Prostate gland (tissue), 2 donors: ENCODE results near the gene ITPRIP. TPM values are rescaled to one million over a fixed set of nuclear protein-coding genes. Genes with fewer than 3 reads are reported as not detected.
A peak's percentile ranks its signal among the peaks of the same experiment; 100 is the strongest.

Source experiments
- DNase-seq: peaks from one replicate; pipeline ENCODE4 v3.0.0-alpha.2; 2019; ENCODE audit warnings: low spot score
- H3K27ac ChIP-seq, 2 donors: fragments of 200-600 bp; sonication (generic); 2 replicates each; pipeline ENCODE4 v1.5.1; 2017 to 2019
- H3K27me3 ChIP-seq: fragments of 200-600 bp; sonication (generic); replicated peaks from 2 replicates; pipeline ENCODE4 v1.5.1; 2019; ENCODE audit not compliant: insufficient read depth
- H3K36me3 ChIP-seq, 2 donors: fragments of 200-600 bp; sonication (generic); 1 replicate in 1 of 2; 2 replicates in 1 of 2; pipeline versions ENCODE4 v1.5.1 to v1.8.1; 2017 to 2019
- H3K4me1 ChIP-seq: fragments of 200-600 bp; sonication (generic); replicated peaks from 2 replicates; pipeline ENCODE4 v1.5.1; 2019
- H3K4me3 ChIP-seq, 2 donors: fragments of 200-600 bp; sonication (generic); 2 replicates each; pipeline ENCODE4 v1.5.1; 2017 to 2019
- H3K9me3 ChIP-seq: fragments of 200-600 bp; sonication (generic); 2 replicates; pipeline ENCODE4 v1.5.1; 2017
- POLR2A ChIP-seq: fragments of 450-650 bp; IDR thresholded peaks from one replicate; pipeline ENCODE4 v1.6.1; 2016; ENCODE audit warnings: antibody characterized with exemption, mild to moderate bottlenecking
- POLR2AphosphoS5 ChIP-seq: sonication (generic); formaldehyde crosslinking; IDR thresholded peaks from one replicate; pipeline ENCODE4 v1.6.1; 2017; ENCODE audit warnings: antibody characterized with exemption
- WGBS: methylation state at CpG from one replicate; pipeline ENCODE4 v1.1.5; 2018; 5-methylcytosine and 5-hydroxymethylcytosine counted together
- intact Hi-C: fragments of 100-400 bp; cut with DNase I; formaldehyde crosslinking; loops from one replicate; pipeline ENCODE4 v1.14.2; 2022
- total RNA-seq, 2 donors: library from RNA; depleted of rRNA; stranded (reverse); fragments of >200 nt; gene quantifications; one replicate each; pipeline ENCODE4 v1.1.0, GENCODE V29; 2016
- TF ChIP-seq, protein P1 (sequence below), 4 experiments: fragments of 200-600 bp in 2 of 4; fragments of 450-650 bp in 2 of 4; sonication (generic) in 2 of 4; IDR thresholded peaks; 1 replicate in 3 of 4; 2 replicates in 1 of 4; pipeline ENCODE4 v1.5.1; 2016 to 2019; ENCODE audit warnings: antibody characterized with exemption in 4 of 4, mild to moderate bottlenecking in 2 of 4, moderate library complexity in 2 of 4

Gene ITPRIP
- total RNA-seq, 2 donors from 2014 or later: 12.5 to 35.8 TPM

DNA sequence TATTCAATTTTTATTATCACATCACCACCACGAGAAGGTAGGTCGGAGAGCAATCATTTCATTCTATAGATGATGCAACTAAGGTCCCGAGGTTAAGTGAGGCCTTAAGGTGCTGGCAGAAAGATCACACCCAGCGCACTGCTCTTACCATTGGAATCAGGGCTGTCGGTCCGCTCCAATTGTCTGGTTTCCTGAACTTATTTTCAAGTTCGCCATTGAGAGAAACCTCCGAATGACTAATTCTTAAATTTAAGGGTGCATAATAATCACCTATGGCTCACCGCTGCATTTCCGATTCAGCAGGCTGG lies 69.9 kb downstream of the ITPRIP start:
- Histone ChIP-seq H3K4me3 (peak overlapping the region; percentile 64 to 68), H3K9me3 (no peaks in the 10 kb centered on the region), H3K36me3 (peaks cover 0 to 6% of the 10 kb centered on the region in 2 donors), H3K27me3 (no peaks in the 10 kb centered on the region), H3K27ac (peak overlapping the region; percentile 34 to 43), H3K4me1 (no peaks in the 10 kb centered on the region)
- intact Hi-C loops: loop anchor here (10.0 kb wide), 1 partner anchor 144 kb away; the partner anchor contains the start of gene SFR1
- WGBS: 8% methylated on average over 10 of the region's 10 CpGs
- TF ChIP-seq POLR2A: no peak
- TF ChIP-seq, protein P1, sequence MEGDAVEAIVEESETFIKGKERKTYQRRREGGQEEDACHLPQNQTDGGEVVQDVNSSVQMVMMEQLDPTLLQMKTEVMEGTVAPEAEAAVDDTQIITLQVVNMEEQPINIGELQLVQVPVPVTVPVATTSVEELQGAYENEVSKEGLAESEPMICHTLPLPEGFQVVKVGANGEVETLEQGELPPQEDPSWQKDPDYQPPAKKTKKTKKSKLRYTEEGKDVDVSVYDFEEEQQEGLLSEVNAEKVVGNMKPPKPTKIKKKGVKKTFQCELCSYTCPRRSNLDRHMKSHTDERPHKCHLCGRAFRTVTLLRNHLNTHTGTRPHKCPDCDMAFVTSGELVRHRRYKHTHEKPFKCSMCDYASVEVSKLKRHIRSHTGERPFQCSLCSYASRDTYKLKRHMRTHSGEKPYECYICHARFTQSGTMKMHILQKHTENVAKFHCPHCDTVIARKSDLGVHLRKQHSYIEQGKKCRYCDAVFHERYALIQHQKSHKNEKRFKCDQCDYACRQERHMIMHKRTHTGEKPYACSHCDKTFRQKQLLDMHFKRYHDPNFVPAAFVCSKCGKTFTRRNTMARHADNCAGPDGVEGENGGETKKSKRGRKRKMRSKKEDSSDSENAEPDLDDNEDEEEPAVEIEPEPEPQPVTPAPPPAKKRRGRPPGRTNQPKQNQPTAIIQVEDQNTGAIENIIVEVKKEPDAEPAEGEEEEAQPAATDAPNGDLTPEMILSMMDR (IDR thresholded peaks at IDR 0.05): no peak
- no peak for TF ChIP-seq POLR2AphosphoS5
- DNase-seq: no peak

DNA sequence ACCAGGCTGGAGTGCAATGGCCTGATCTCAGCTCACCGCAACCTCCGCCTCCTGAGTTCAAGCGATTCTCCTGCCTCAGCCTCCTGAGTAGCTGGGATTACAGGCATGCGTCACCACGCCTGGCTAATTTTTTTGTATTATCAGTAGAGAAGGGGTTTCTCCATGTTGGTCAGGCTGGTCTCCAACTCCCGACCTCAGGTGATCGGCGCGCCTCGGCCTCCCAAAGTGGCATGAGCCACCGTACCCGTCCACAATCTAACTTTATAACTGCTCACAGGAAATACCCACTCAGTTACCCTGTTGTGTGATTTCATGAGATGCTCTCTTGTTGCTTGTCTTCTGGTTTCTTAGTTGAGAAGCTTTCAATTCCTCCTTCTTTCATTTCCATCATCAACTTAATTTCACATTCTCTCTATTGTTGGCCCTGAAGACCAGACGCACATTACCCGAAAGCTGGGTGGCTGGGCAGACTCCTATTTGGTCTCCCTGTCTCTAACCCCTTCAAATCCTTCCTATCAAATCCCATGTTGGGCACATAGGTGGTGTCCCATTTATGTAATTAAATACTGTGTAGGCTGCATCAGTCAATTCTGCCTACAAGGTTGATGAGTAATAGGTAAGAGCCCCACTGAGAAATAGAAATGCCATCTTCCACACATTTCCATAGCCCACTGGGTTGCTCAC lies 70.4 kb downstream of the ITPRIP start:
- Histone ChIP-seq H3K4me1 (no peaks in the 10 kb centered on the region), H3K27ac (no peak overlapping the region), H3K36me3 (peaks cover 0 to 6% of the 10 kb centered on the region in 2 donors), H3K9me3 (no peaks in the 10 kb centered on the region), H3K27me3 (no peaks in the 10 kb centered on the region), H3K4me3 (peak overlapping the region; percentile 64 to 68)
- WGBS: 93% methylated on average over 14 of the region's 14 CpGs
- DNase-seq: no peak
- intact Hi-C loops: loop anchor here (10.0 kb wide), 1 partner anchor 143 kb away; the partner anchor contains the start of gene SFR1
- TF ChIP-seq POLR2A: no peak
- TF ChIP-seq, protein P1 (IDR thresholded peaks at IDR 0.05): no peak
- TF ChIP-seq POLR2AphosphoS5: no peak

DNA sequence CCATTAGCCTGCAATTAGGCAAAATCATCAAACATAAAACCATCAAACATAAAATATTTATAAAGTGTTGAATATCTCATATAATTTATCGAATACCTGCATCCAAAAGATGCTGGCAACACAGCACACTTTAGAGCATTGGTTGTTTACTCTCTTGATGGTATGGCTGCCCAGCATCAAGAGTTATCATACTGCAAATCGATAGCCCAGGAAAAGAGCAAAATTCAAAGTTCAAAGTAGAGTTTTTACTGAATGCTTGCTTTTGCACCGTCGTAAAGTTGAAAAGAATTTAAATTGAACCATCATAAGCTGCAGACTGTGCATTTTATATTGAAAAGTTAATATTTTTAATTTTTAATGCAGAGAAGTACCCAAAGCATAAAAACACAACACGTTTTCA lies 73.5 kb downstream of the ITPRIP start:
- TF ChIP-seq POLR2AphosphoS5 (no peak), POLR2A (no peak)
- TF ChIP-seq, protein P1 (IDR thresholded peaks at IDR 0.05): no peak
- WGBS: 80% methylated on average over 5 of the region's 5 CpGs
- Histone ChIP-seq H3K9me3 (no peaks in the 10 kb centered on the region), H3K4me3 (no peak overlapping the region), H3K27me3 (no peaks in the 10 kb centered on the region), H3K4me1 (peaks cover 10% of the 10 kb centered on the region), H3K36me3 (peaks cover 0 to 6% of the 10 kb centered on the region in 2 donors), H3K27ac (no peak overlapping the region)
- intact Hi-C loops: loop anchor here (10.0 kb wide), 1 partner anchor 140 kb away; the partner anchor contains the start of gene SFR1
- no peak for DNase-seq

DNA sequence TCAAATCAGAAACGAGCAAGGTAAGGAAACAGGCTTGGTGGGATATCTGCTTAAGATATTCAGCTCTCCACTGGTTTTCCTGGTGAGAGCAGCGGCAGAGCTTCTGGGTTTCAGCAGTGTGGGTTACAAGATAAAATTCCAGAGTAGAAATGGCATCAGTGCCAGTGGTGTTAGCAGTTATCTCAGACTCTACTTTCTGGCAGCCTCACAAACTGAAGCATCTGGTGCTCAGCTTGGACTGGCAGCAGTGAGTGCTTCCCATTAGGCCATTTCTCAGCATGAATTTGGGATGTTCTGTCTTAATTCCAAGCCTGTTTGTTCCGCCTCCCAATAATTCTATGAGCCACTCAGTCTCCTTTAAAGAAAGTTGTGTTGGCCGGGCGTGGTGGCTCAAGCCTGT lies 76.2 kb downstream of the ITPRIP start:
- DNase-seq: no peak
- WGBS: 85% methylated on average over 5 of the region's 5 CpGs
- Histone ChIP-seq H3K4me1 (peaks cover 13% of the 10 kb centered on the region), H3K36me3 (peaks cover 0 to 6% of the 10 kb centered on the region in 2 donors), H3K9me3 (no peaks in the 10 kb centered on the region), H3K27ac (no peak overlapping the region), H3K27me3 (no peaks in the 10 kb centered on the region), H3K4me3 (no peak overlapping the region)
- intact Hi-C loops: loop anchor here (10.0 kb wide), 1 partner anchor 137 kb away; the partner anchor contains the start of gene SFR1
- TF ChIP-seq POLR2AphosphoS5: no peak
- no peak for TF ChIP-seq POLR2A
- TF ChIP-seq, protein P1 (IDR thresholded peaks at IDR 0.05): no peak

DNA sequence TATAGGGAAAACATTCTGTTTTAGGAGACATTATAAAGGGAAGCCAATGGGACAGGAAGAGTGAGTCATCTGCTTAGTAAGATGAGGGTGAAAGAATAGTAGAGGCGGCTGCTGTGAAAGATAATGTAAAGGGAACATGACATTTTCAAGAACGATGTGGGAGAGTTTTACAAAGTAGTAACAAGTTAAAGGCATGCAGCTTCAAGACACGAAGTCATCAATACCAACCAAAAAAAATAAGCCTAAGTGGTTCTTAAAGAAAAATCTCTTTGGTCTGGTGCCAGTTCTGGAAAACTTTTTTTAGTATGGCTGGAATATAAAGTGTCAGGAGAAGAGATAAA lies 77.5 kb downstream of the ITPRIP start:
- Histone ChIP-seq H3K27me3 (no peaks in the 10 kb centered on the region), H3K4me1 (peaks cover 13% of the 10 kb centered on the region), H3K9me3 (no peaks in the 10 kb centered on the region), H3K4me3 (no peak overlapping the region), H3K36me3 (no peaks in the 10 kb centered on the region), H3K27ac (peak overlapping the region; percentile 38 to 73)
- 10% methylated on average over 3 of the region's 3 CpGs for WGBS
- TF ChIP-seq, protein P1 (IDR thresholded peaks at IDR 0.05): no peak
- TF ChIP-seq POLR2A: no peak
- no peak for TF ChIP-seq POLR2AphosphoS5
- DNase-seq: no peak
- intact Hi-C loops: loop anchor here (10.0 kb wide), 1 partner anchor 136 kb away; the partner anchor contains the start of gene SFR1
